HepG2 (cell line): ENCODE data around the gene PPP1R7. TPM values are rescaled to one million over a fixed set of nuclear protein-coding genes. Genes with fewer than 3 reads are reported as not detected.

Experiments
- ATAC-seq: fragments of 200-7000 bp; cut with Tn5 transposase; 3 replicates; pipeline ENCODE4 v1.9.1; 2020; ENCODE audit warnings: mild to moderate bottlenecking, moderate library complexity
- BruUV-seq: library from RNA; stranded (reverse); fragments of 400-500 nt; replicated peaks from 2 replicates; lab custom pipeline; 2021; lab: Mats Ljungman, UMichigan
- CTCF ChIA-PET: fragments of 300-600 bp; formaldehyde crosslinking; extraction: SDS; loops from one replicate; lab custom pipeline; 2021; ENCODE audit warnings: low total read pairs, inconsistent platforms, low intra/inter-chr PET ratio; lab: Yijun Ruan, JAX
- POLR2A ChIA-PET: fragments of 350-600 bp; sonication (Branson Sonifier 250); formaldehyde crosslinking; loops from one replicate; lab custom pipeline; 2020; ENCODE audit warnings: antibody characterized with exemption, inconsistent platforms; lab: Yijun Ruan, JAX
- DNase-seq: peaks from one replicate; pipeline ENCODE4 v3.0.0-alpha.2; 2015; ENCODE audit warnings: low spot score
- FAIRE-seq: peaks from 3 replicates; lab custom pipeline; 2011; peaks lifted over from hg19 to GRCh38; lab: Jason Lieb, UNC
- H2AFZ ChIP-seq: one replicate; pipeline ENCODE4 v1.6.1; 2011; ENCODE audit warnings: low read length, inconsistent platforms
- H3K27ac ChIP-seq: fragments of 300-600 bp; 3 replicates; pipeline ENCODE4 v1.8.0; 2011; ENCODE audit warnings: mixed run types, mild to moderate bottlenecking, mixed read lengths, low read length, inconsistent platforms; ENCODE audit not compliant: insufficient read depth; ENCODE audit errors: extremely low read length
- H3K27me3 ChIP-seq, 2 experiments: fragments of 200-600 bp in 1 of 2; 2 replicates in 1 of 2; 3 replicates in 1 of 2; pipeline versions ENCODE4 v1.6.0 to v1.8.0; 2011; ENCODE audit warnings: low read length in 2 of 2, mild to moderate bottlenecking in 2 of 2, moderate library complexity in 2 of 2, inconsistent platforms in 1 of 2; ENCODE audit not compliant: insufficient read depth in 2 of 2, control insufficient read depth in 1 of 2
- H3K36me3 ChIP-seq, 2 experiments: fragments of 200-600 bp in 1 of 2; replicated peaks in 1 of 2; 2 replicates in 1 of 2; 3 replicates in 1 of 2; pipeline versions ENCODE4 v1.5.1 to v1.8.0; 2011; ENCODE audit warnings: low read length in 2 of 2, inconsistent platforms in 1 of 2; ENCODE audit not compliant: insufficient read depth in 2 of 2, control insufficient read depth in 1 of 2
- H3K4me1 ChIP-seq: 2 replicates; pipeline ENCODE4 v1.5.1; 2012; ENCODE audit warnings: low read length, inconsistent platforms; ENCODE audit not compliant: insufficient read depth
- H3K4me2 ChIP-seq: 2 replicates; pipeline ENCODE4 v1.6.0; 2011; ENCODE audit warnings: low read depth, low read length, inconsistent platforms
- H3K4me3 ChIP-seq, 3 experiments: fragments of 200-600 bp in 1 of 3; sonication (generic), shearing (Covaris generic) in 1 of 3; replicated peaks in 1 of 3; 2 replicates each; pipeline ENCODE4 v1.5.1; 2011 to 2016; ENCODE audit warnings: low read length in 3 of 3, inconsistent platforms in 2 of 3, low read depth in 2 of 3, mild to moderate bottlenecking in 2 of 3, control low read depth in 1 of 3, mixed read lengths in 1 of 3; ENCODE audit not compliant: insufficient read depth in 1 of 3
- H3K79me2 ChIP-seq: one replicate; pipeline ENCODE4 v1.6.1; 2011; ENCODE audit warnings: low read length, inconsistent platforms; ENCODE audit not compliant: insufficient read depth
- H3K9ac ChIP-seq: 2 replicates; pipeline ENCODE4 v1.6.0; 2011; ENCODE audit warnings: mild to moderate bottlenecking, low read depth, low read length, inconsistent platforms; ENCODE audit not compliant: insufficient read depth
- H3K9me3 ChIP-seq: 2 replicates; pipeline ENCODE4 v1.5.1; 2012; ENCODE audit warnings: mild to moderate bottlenecking, low read length
- H4K20me1 ChIP-seq: 2 replicates; pipeline ENCODE4 v1.6.0; 2011; ENCODE audit warnings: inconsistent platforms, mild to moderate bottlenecking, low read length, moderate library complexity; ENCODE audit not compliant: insufficient read depth
- CREBL2 ChIP-seq: sonication (generic); formaldehyde crosslinking; IDR thresholded peaks from 2 replicates; pipeline ENCODE4 v1.8.1; 2023; ENCODE audit warnings: missing genetic modification reagents, mild to moderate bottlenecking, borderline replicate concordance
- HINFP ChIP-seq: sonication (generic); formaldehyde crosslinking; IDR thresholded peaks from 2 replicates; pipeline ENCODE4 v1.4.0; 2020; ENCODE audit warnings: low read depth, mild to moderate bottlenecking, missing genetic modification reagents
- KAT8 ChIP-seq: IDR thresholded peaks from 2 replicates; pipeline ENCODE4 v1.6.1; 2016; ENCODE audit warnings: missing genetic modification reagents, missing compliant biosample characterization
- KDM5A ChIP-seq: fragments of 200-600 bp; sonication (generic); IDR thresholded peaks from 2 replicates; pipeline ENCODE4 v1.7.0; 2018; ENCODE audit warnings: antibody characterized with exemption, mild to moderate bottlenecking, low read length, borderline replicate concordance
- NBN ChIP-seq: fragments of 450-650 bp; conservative IDR thresholded peaks from 2 replicates; pipeline ENCODE4 v1.6.1; 2017
- NCOA2 ChIP-seq: sonication (generic); formaldehyde crosslinking; IDR thresholded peaks from 2 replicates; pipeline ENCODE4 v1.8.0; 2022; ENCODE audit warnings: inconsistent platforms
- NRL ChIP-seq: sonication (generic); formaldehyde crosslinking; IDR thresholded peaks from 2 replicates; pipeline ENCODE4 v1.5.0; 2020; ENCODE audit warnings: missing genetic modification reagents, mild to moderate bottlenecking, moderate library complexity, borderline replicate concordance
- PCBP2 ChIP-seq: fragments of 200-400 bp; formaldehyde crosslinking; optimal IDR thresholded peaks from 2 replicates; pipeline ENCODE3; 2018; ENCODE audit warnings: low read length, low read depth; ENCODE audit not compliant: poor library complexity, severe bottlenecking
- POLR2A ChIP-seq, 2 experiments: IDR thresholded peaks; 2 replicates each; pipeline ENCODE4 v1.6.1; 2011; ENCODE audit warnings: low read depth in 2 of 2, low read length in 2 of 2, mild to moderate bottlenecking in 1 of 2, moderate library complexity in 1 of 2; ENCODE audit not compliant: insufficient read depth in 1 of 2
- RELA ChIP-seq: sonication (generic); formaldehyde crosslinking; IDR thresholded peaks from 2 replicates; pipeline ENCODE4 v1.4.0; 2020; ENCODE audit warnings: missing genetic modification reagents
- YEATS4 ChIP-seq: sonication (generic); formaldehyde crosslinking; IDR thresholded peaks from 2 replicates; pipeline ENCODE4 v1.4.0; 2020; ENCODE audit warnings: missing genetic modification reagents, borderline replicate concordance
- ZBTB10 ChIP-seq: sonication (generic); formaldehyde crosslinking; IDR thresholded peaks from 2 replicates; pipeline ENCODE4 v1.4.0; 2020; ENCODE audit warnings: missing genetic modification reagents, borderline replicate concordance
- ZBTB2 ChIP-seq: sonication (generic); formaldehyde crosslinking; IDR thresholded peaks from 2 replicates; pipeline ENCODE4 v1.8.0; 2022; ENCODE audit warnings: low read depth, missing genetic modification reagents
- ZBTB25 ChIP-seq: IDR thresholded peaks from 2 replicates; pipeline ENCODE4 v1.6.1; 2018; ENCODE audit warnings: missing genetic modification reagents
- ZNF431 ChIP-seq: sonication (generic); formaldehyde crosslinking; IDR thresholded peaks from 2 replicates; pipeline ENCODE4 v1.9.0; 2022; ENCODE audit warnings: missing genetic modification reagents, low read depth, mild to moderate bottlenecking, borderline replicate concordance
- ZNF589 ChIP-seq: sonication (generic); formaldehyde crosslinking; conservative IDR thresholded peaks from 2 replicates; pipeline ENCODE4 v1.8.0; 2022; ENCODE audit warnings: mild to moderate bottlenecking, moderate library complexity, missing genetic modification reagents
- ZNF766 ChIP-seq: sonication (generic); formaldehyde crosslinking; IDR thresholded peaks from 2 replicates; pipeline ENCODE4 v1.5.0; 2020; ENCODE audit warnings: missing genetic modification reagents, borderline replicate concordance
- WGBS: methylation state at CpG from one replicate; pipeline ENCODE4 v1.1.6; 2017; ENCODE audit warnings: low lambda C conversion rate; 5-methylcytosine and 5-hydroxymethylcytosine counted together
- in situ Hi-C: cut with HindIII; loops from 2 replicates; pipeline ENCODE4 v1.10.0; 2017; ENCODE audit warnings: low pct_unique_long_range_greater_than_20kb; ENCODE audit not compliant: extremely low pct_ligation_motif_present
- intact Hi-C: fragments of 100-400 bp; cut with micrococcal nuclease; formaldehyde crosslinking; loops from one replicate; pipeline ENCODE4 v1.10.0; 2022; ENCODE audit not compliant: unreplicated experiment
- polyA plus RNA-seq, 8 experiments: library from polyadenylated mRNA; depleted of rRNA in 3 of 8; stranded (reverse) in 7 of 8; unstranded in 1 of 8; fragments of >200 nt; fragmentation: Illumina TruSeq in 4 of 8; extraction: Trizol in 4 of 8; gene quantifications; 2 replicates each; pipeline versions ENCODE4 v1.2.1 to v1.2.3, GENCODE V29; 2011 to 2016; ENCODE audit warnings: low read depth in 4 of 8, missing spikeins in 1 of 8, mixed read lengths in 1 of 8; ENCODE audit not compliant: insufficient read depth in 1 of 8
- total RNA-seq, 5 experiments: library from RNA; depleted of rRNA; stranded (reverse); fragments of >200 nt; fragmentation: Illumina TruSeq; extraction: Trizol; gene quantifications; 2 replicates each; pipeline ENCODE4 v1.2.3, GENCODE V29; 2016; ENCODE audit warnings: low read depth in 1 of 5

The PPP1R7 gene
- total and polyA plus RNA-seq, 2 of the 13 experiments (the other 11 are each of a cell fraction or from before 2014, with no cell fraction given) = 33.3 to 67.9 TPM

GRCh38 chr2:241122376-241123002 lies 27.8 kb upstream of the PPP1R7 start:
- Histone ChIP-seq H3K27ac (no peak overlapping the region), H3K4me1 (no peaks in the 10 kb centered on the region), H3K36me3 (peaks cover 13 to 26% of the 10 kb centered on the region in 2 experiments; a peak in 4 of 5 replicates), H3K9ac (no peak overlapping the region), H2AFZ (no peak overlapping the region), H3K4me3 (no peak overlapping the region), H3K79me2 (no peaks in the 10 kb centered on the region), H3K27me3 (no peaks in the 10 kb centered on the region), H4K20me1 (no peaks in the 10 kb centered on the region), H3K4me2 (no peak overlapping the region), H3K9me3 (no peaks in the 10 kb centered on the region)
- 93% methylated on average over 15 of the region's 19 CpGs for WGBS
- CTCF ChIA-PET = no interaction called here
- in situ Hi-C loops = no loop called here
- DNase-seq = no peak
- no peak for FAIRE-seq
- intact Hi-C loops = no loop called here
- POLR2A ChIA-PET = no interaction called here
- no TSS peak for BruUV-seq
- ATAC-seq = no peak
- TF ChIP-seq KAT8 (CRISPR knock-in tag) (no peak), YEATS4 (CRISPR knock-in tag) (no peak), NRL (CRISPR knock-in tag) (no peak), POLR2A (IDR thresholded peaks at IDR 0.05; ENCODE audit: insufficient read depth in 1 of 2, low read depth in 2 of 2, low read length in 2 of 2) (no peak), ZNF766 (no peak), KDM5A (no peak), ZBTB2 (CRISPR knock-in tag) (no peak), PCBP2 (no peak), ZBTB10 (no peak), RELA (CRISPR knock-in tag) (no peak), CREBL2 (CRISPR knock-in tag) (no peak), HINFP (no peak), ZBTB25 (CRISPR knock-in tag) (no peak), NBN (no peak), ZNF431 (no peak), NCOA2 (CRISPR knock-in tag) (no peak), ZNF589 (CRISPR knock-in tag) (no peak)
